Smooth muscle cell (in vitro differentiated cells): ENCODE results near the gene YPEL3. TPM values are rescaled to one million over a fixed set of nuclear protein-coding genes. Genes with fewer than 3 reads are reported as not detected.

ENCODE experiments used
- DNase-seq: peaks from one replicate; lab custom pipeline; 2025; ENCODE audit not compliant: unreplicated experiment; lab: John Stamatoyannopoulos, UW
- H2AFZ ChIP-seq: fragments of 200-600 bp; sonication (generic); 2 replicates; pipeline ENCODE4 v1.6.0; 2016; ENCODE audit warnings: antibody characterized with exemption, low read depth, mild to moderate bottlenecking
- H3F3A ChIP-seq: fragments of 200-600 bp; sonication (generic); 2 replicates; pipeline ENCODE4 v1.6.0; 2017; ENCODE audit warnings: antibody characterized with exemption, low read depth
- H3K27ac ChIP-seq: fragments of 200-600 bp; sonication (generic); 2 replicates; pipeline ENCODE4 v1.5.1; 2016; ENCODE audit warnings: low read depth, mild to moderate bottlenecking
- H3K27me3 ChIP-seq: fragments of 200-600 bp; sonication (generic); 2 replicates; pipeline ENCODE4 v1.6.1; 2016; ENCODE audit warnings: low read depth, mild to moderate bottlenecking
- H3K36me3 ChIP-seq: fragments of 200-600 bp; sonication (generic); 2 replicates; pipeline ENCODE4 v1.5.1; 2016; ENCODE audit warnings: low read depth
- H3K4me1 ChIP-seq: fragments of 200-600 bp; sonication (generic); 2 replicates; pipeline ENCODE4 v1.5.1; 2016; ENCODE audit warnings: low read depth
- H3K4me2 ChIP-seq: fragments of 200-600 bp; sonication (generic); 2 replicates; pipeline ENCODE4 v1.6.0; 2016; ENCODE audit warnings: mild to moderate bottlenecking
- H3K4me3 ChIP-seq: fragments of 200-600 bp; sonication (generic); 2 replicates; pipeline ENCODE4 v1.5.1; 2016; ENCODE audit warnings: mild to moderate bottlenecking
- H3K79me2 ChIP-seq: fragments of 200-600 bp; sonication (generic); 2 replicates; pipeline ENCODE4 v1.6.0; 2016; ENCODE audit warnings: low read depth, mild to moderate bottlenecking
- H3K9ac ChIP-seq: fragments of 200-600 bp; sonication (generic); 2 replicates; pipeline ENCODE4 v1.6.0; 2016; ENCODE audit warnings: low read depth
- H3K9me3 ChIP-seq: fragments of 200-600 bp; sonication (generic); replicated peaks from 2 replicates; pipeline ENCODE4 v1.5.1; 2016; ENCODE audit warnings: low read depth
- H4K20me1 ChIP-seq: fragments of 200-600 bp; sonication (generic); 2 replicates; pipeline ENCODE4 v1.6.0; 2016; ENCODE audit warnings: low read depth
- CTCF ChIP-seq: fragments of 200-600 bp; sonication (generic); IDR thresholded peaks from 2 replicates; pipeline ENCODE4 v1.5.1; 2017; ENCODE audit warnings: borderline replicate concordance, mild to moderate bottlenecking, antibody characterized with exemption; ENCODE audit not compliant: insufficient read depth, poor library complexity, severe bottlenecking
- WGBS: methylation state at CpG from one replicate; pipeline ENCODE4 v1.1.7; 2016; ENCODE audit warnings: low lambda C conversion rate; 5-methylcytosine and 5-hydroxymethylcytosine counted together
- polyA plus RNA-seq: library from polyadenylated mRNA; unstranded; fragments of >200 nt; fragmentation: Nextera tagmentation; extraction: Ambion mirVana; gene quantifications from 2 replicates; pipeline ENCODE4 v1.2.1, GENCODE V29; 2016
- total RNA-seq: library from RNA; depleted of rRNA; stranded (reverse); fragments of >200 nt; gene quantifications from 2 replicates; pipeline ENCODE4 v1.2.3, GENCODE V29; 2014

YPEL3 gene
- total and polyA plus RNA-seq, 2 experiments from 2014 or later, result 37.5 to 65.9 TPM

DNA sequence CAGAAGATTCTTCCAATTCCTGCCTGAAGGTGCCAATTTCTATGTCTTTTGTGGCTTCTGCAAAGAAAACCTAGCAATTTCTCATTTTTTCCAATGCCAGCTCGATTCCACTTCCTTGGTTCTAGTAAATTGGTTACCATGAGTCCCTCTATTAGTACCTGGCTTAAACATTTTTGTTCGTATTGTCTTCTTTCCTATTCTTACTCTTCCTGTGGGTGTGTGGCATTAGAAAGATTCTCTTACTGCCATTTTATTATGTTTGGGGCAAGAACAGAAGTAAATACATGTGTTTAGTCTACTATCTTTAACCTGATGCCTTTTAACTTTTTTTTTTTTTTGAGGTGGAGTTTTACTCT, 47.3 kb upstream of the YPEL3 start:
- no peaks in the 10 kb centered on the region for H3K79me2 ChIP-seq
- H3F3A ChIP-seq, result no peaks in the 10 kb centered on the region
- no peak overlapping the region for H3K9ac ChIP-seq
- H3K27ac ChIP-seq, result no peak overlapping the region
- H3K9me3 ChIP-seq, result no peaks in the 10 kb centered on the region
- no peaks in the 10 kb centered on the region for H3K27me3 ChIP-seq
- no peaks in the 10 kb centered on the region for H3K36me3 ChIP-seq
- WGBS, result 75% methylated on average over 2 of the region's 2 CpGs
- H2AFZ ChIP-seq, result no peak overlapping the region
- H3K4me3 ChIP-seq, result no peak overlapping the region
- H4K20me1 ChIP-seq, result no peaks in the 10 kb centered on the region
- no peak for TF ChIP-seq CTCF
- no peak overlapping the region for H3K4me2 ChIP-seq
- H3K4me1 ChIP-seq, result no peaks in the 10 kb centered on the region
- no peak for DNase-seq

DNA sequence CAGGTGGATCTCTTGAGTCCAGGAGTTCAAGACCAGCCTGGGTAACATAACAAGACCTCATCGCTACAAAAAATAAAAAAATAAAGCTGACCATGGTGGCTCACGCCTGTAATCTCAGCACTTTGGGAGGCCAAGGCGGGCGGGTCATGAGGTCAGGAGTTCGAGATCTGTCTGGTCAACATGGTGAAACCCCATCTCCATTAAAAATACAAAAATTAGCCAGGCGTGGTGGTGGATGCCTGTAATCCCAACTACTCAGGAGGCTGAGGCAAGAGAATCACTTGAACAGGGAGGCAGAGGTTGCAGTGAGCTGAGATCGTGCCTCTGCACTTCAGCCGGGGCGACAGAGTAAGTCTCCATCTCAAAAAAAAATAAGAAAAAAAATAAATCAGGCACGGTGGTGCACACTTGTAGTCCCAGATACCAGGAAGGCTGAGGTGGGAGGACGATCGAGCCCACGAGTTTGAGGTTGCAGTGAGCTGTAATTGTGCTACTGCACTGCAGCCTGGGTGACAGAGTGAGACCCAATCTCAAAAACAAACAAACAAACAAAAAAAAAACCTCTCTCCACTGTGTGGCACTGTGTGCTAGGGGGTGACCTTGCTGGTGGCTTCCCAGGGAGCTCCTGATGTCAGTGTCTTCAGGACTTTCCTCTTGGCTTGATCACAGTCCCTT, 46.8 kb upstream of the YPEL3 start:
- Histone ChIP-seq H3K36me3 (no peaks in the 10 kb centered on the region), H3K4me3 (no peak overlapping the region), H2AFZ (no peak overlapping the region), H3K79me2 (no peaks in the 10 kb centered on the region), H3K4me2 (no peak overlapping the region), H3K4me1 (no peaks in the 10 kb centered on the region), H3K27me3 (no peaks in the 10 kb centered on the region), H3K9me3 (no peaks in the 10 kb centered on the region), H4K20me1 (no peaks in the 10 kb centered on the region), H3K27ac (no peak overlapping the region), H3K9ac (no peak overlapping the region), H3F3A (no peaks in the 10 kb centered on the region)
- DNase-seq, result no peak
- no peak for TF ChIP-seq CTCF
- WGBS, result 86% methylated on average over 13 of the region's 13 CpGs

GRCh38 chr16:30141750-30142149, 45.7 kb upstream of the YPEL3 start:
- Histone ChIP-seq H4K20me1 (no peaks in the 10 kb centered on the region), H3K27ac (no peak overlapping the region), H3K4me1 (no peaks in the 10 kb centered on the region), H3K9ac (no peak overlapping the region), H3K4me3 (no peak overlapping the region), H3K79me2 (no peaks in the 10 kb centered on the region), H2AFZ (no peak overlapping the region), H3F3A (no peaks in the 10 kb centered on the region), H3K27me3 (no peaks in the 10 kb centered on the region), H3K9me3 (no peaks in the 10 kb centered on the region), H3K36me3 (no peaks in the 10 kb centered on the region), H3K4me2 (no peak overlapping the region)
- WGBS, result 87% methylated on average over 2 of the region's 2 CpGs
- DNase-seq, result no peak
- TF ChIP-seq CTCF, result no peak
